PC-9 (cell line): ENCODE results near the gene LIMS2. TPM values are rescaled to one million over a fixed set of nuclear protein-coding genes. Genes with fewer than 3 reads are reported as not detected.
A peak's percentile ranks its signal among the peaks of the same experiment; 100 is the strongest.

Source experiments
- BruUV-seq: library from RNA; stranded (reverse); fragments of 400-500 nt; replicated peaks from 2 replicates; lab custom pipeline; 2021; lab: Mats Ljungman, UMichigan
- CTCF ChIA-PET: fragments of 300-600 bp; sonication (Branson Sonifier 250); formaldehyde crosslinking; loops from one replicate; lab custom pipeline; 2022; ENCODE audit warnings: antibody characterized with exemption; lab: Charles Lee
- POLR2A ChIA-PET: fragments of 300-600 bp; sonication (Branson Sonifier 250); formaldehyde crosslinking; loops from one replicate; lab custom pipeline; 2022; ENCODE audit warnings: antibody characterized with exemption; ENCODE audit not compliant: unreplicated experiment; lab: Charles Lee
- DNase-seq, 2 experiments: peaks; one replicate each; pipeline versions ENCODE4 v3.0.0 to v3.0.0-alpha.2; 2015 to 2022; ENCODE audit warnings: mixed read lengths in 1 of 2
- H2AFZ ChIP-seq: fragments of 200-600 bp; sonication (generic); 2 replicates; pipeline ENCODE4 v1.8.1; 2017; ENCODE audit warnings: antibody characterized with exemption
- H3F3A ChIP-seq: fragments of 200-600 bp; sonication (generic); 2 replicates; pipeline ENCODE4 v1.8.1; 2017; ENCODE audit warnings: antibody characterized with exemption, mild to moderate bottlenecking, low read depth; ENCODE audit not compliant: insufficient read depth
- H3K27ac ChIP-seq: fragments of 200-600 bp; sonication (generic); 2 replicates; pipeline ENCODE4 v1.6.1; 2016; ENCODE audit warnings: mixed run types
- H3K27me3 ChIP-seq: fragments of 200-600 bp; sonication (generic); 2 replicates; pipeline ENCODE4 v1.6.1; 2016; ENCODE audit warnings: low read depth, mixed run types; ENCODE audit not compliant: insufficient read depth
- H3K36me3 ChIP-seq: fragments of 200-600 bp; sonication (generic); 2 replicates; pipeline ENCODE4 v1.6.1; 2016; ENCODE audit warnings: low read depth, mixed run types
- H3K4me1 ChIP-seq: fragments of 200-600 bp; sonication (generic); replicated peaks from 2 replicates; pipeline ENCODE4 v1.6.1; 2016; ENCODE audit warnings: mixed run types; ENCODE audit not compliant: insufficient read depth
- H3K4me2 ChIP-seq: fragments of 200-600 bp; sonication (generic); 2 replicates; pipeline ENCODE4 v1.6.1; 2017; ENCODE audit warnings: mixed run types
- H3K4me3 ChIP-seq: fragments of 200-600 bp; sonication (generic); 2 replicates; pipeline ENCODE4 v1.6.1; 2016; ENCODE audit warnings: mixed run types
- H3K79me2 ChIP-seq: fragments of 200-600 bp; sonication (generic); 2 replicates; pipeline ENCODE4 v1.6.1; 2017; ENCODE audit warnings: low read depth, mixed run types
- H3K9me2 ChIP-seq: fragments of 200-600 bp; sonication (generic); 2 replicates; pipeline ENCODE4 v1.8.1; 2017; ENCODE audit warnings: mild to moderate bottlenecking; ENCODE audit not compliant: insufficient read depth
- H3K9me3 ChIP-seq: fragments of 200-600 bp; sonication (generic); 2 replicates; pipeline ENCODE4 v1.8.1; 2016; ENCODE audit warnings: low read depth; ENCODE audit not compliant: insufficient read depth
- H4K20me1 ChIP-seq: fragments of 200-600 bp; sonication (generic); 2 replicates; pipeline ENCODE4 v1.8.1; 2017; ENCODE audit not compliant: insufficient read depth
- EZH2 ChIP-seq: fragments of 200-600 bp; sonication (generic); IDR thresholded peaks from 2 replicates; pipeline ENCODE4 v1.8.0; 2017; ENCODE audit warnings: antibody characterized with exemption, low read depth
- intact Hi-C: fragments of 100-400 bp; cut with micrococcal nuclease; formaldehyde crosslinking; loops from one replicate; pipeline ENCODE4 v1.10.0; 2022; ENCODE audit not compliant: unreplicated experiment
- total RNA-seq: library from RNA; stranded (reverse); gene quantifications from 2 replicates; pipeline ENCODE4 v1.2.3, GENCODE V29; 2021
- TF ChIP-seq, protein P1 (sequence below): fragments of 200-600 bp; sonication (generic); conservative IDR thresholded peaks from 2 replicates; pipeline ENCODE4 v1.6.1; 2017; ENCODE audit warnings: mixed run types, antibody characterized with exemption, mild to moderate bottlenecking, moderate library complexity

LIMS2 gene
- total RNA-seq, 1 experiment from 2014 or later: 1.4 TPM

DNA sequence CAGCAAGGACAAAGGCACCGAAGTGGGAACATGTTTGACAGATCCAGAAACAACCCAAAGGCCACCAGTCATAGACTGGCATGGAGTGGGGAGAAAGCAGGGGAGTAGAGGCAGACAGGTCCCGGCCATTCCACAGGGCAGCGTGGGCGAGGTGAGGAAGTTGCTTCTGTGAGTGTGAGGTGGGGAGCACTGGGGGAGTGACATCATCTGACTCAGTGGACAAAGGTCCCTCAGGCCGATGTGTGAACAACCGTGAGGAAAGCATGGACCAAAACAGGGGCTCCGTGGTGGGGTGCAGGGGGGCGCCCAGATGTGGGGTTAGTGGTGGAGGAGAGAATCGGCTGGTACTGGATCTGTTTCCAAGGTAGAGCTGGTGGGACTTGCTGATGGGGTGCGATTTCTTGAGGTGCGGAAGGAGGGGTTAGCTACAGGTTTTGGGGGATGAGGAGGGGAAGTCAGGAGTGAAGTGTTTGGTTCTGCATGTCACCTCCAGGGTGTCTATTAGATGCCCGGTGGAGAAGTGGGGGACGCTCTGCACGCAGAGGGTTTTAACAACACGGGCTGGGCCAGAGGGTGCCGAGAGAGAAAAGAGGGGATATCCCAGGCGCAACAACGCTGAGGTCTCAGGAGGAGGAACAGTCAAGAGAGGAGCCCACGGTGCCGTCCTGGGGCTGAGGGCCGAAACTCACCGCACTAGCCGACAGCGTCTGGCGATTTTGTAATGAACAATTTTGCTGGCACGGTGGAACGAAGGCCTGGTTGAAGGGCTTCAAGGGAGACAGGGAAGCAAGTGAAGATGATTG lies 23.4 kb upstream of the LIMS2 start:
- Histone ChIP-seq H4K20me1 (peaks cover 11% of the 10 kb centered on the region; the same call in 1 of the 2 replicates), H3K4me1 (peaks cover 35% of the 10 kb centered on the region), H3K9me3 (no peaks in the 10 kb centered on the region), H3K27ac (no peak overlapping the region), H3K4me2 (no peak overlapping the region), H3K4me3 (no peak overlapping the region), H3K9me2 (no peaks in the 10 kb centered on the region), H3K79me2 (peaks cover 17% of the 10 kb centered on the region), H3K27me3 (no peaks in the 10 kb centered on the region), H3F3A (peaks cover 26% of the 10 kb centered on the region), H3K36me3 (peaks cover 7% of the 10 kb centered on the region), H2AFZ (no peak overlapping the region)
- DNase-seq: no peak
- intact Hi-C loops: no loop called here
- ChIA-PET CTCF (interaction anchor here (0.6 kb wide), 1 partner anchor 51 kb away, joined by 3 read pairs; no protein-coding TSS in a partner anchor), POLR2A (no interaction called here)
- BruUV-seq: no TSS peak
- no peak for TF ChIP-seq EZH2
- TF ChIP-seq, protein P1, sequence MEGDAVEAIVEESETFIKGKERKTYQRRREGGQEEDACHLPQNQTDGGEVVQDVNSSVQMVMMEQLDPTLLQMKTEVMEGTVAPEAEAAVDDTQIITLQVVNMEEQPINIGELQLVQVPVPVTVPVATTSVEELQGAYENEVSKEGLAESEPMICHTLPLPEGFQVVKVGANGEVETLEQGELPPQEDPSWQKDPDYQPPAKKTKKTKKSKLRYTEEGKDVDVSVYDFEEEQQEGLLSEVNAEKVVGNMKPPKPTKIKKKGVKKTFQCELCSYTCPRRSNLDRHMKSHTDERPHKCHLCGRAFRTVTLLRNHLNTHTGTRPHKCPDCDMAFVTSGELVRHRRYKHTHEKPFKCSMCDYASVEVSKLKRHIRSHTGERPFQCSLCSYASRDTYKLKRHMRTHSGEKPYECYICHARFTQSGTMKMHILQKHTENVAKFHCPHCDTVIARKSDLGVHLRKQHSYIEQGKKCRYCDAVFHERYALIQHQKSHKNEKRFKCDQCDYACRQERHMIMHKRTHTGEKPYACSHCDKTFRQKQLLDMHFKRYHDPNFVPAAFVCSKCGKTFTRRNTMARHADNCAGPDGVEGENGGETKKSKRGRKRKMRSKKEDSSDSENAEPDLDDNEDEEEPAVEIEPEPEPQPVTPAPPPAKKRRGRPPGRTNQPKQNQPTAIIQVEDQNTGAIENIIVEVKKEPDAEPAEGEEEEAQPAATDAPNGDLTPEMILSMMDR: no peak

DNA sequence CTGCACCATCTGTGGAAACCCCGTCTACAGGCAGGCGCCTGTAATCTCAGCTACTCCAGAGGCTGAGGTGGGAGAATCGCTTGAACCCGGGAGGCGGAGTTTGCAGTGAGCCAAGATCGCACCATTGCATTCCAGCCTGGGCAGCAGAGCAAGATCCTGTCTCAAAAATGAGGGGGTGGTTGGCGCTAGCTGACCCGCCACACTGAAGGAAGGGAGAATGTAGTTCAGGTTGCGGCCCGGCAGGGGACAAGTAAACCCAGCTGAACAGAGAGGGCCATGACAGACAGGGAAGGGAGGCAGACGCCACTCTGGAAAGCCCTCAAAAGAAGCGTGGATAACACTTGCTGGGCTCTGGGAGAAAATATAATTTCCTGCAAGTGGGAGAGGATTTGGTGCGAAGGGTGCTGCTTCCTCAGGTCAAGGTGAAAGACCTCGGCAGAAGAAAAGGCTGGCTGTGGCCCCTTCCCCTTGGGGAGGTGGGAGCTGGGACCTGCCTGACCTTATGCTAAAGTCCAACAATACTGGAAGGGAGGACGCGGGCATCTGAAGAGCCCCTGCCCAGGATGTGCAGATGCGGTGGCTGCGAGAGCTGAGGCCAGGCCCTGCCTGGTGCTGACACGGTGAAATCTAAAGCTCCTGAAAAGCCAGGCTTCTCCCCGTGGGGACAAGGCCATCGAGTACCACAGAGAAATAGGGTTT lies 22.3 kb upstream of the LIMS2 start:
- H3K36me3 ChIP-seq: no peaks in the 10 kb centered on the region; the same call in 1 of the 2 replicates
- no peaks in the 10 kb centered on the region for H3K27me3 ChIP-seq
- ChIA-PET POLR2A (no interaction called here), CTCF (interaction anchor here (0.6 kb wide), 1 partner anchor 50 kb away, joined by 3 read pairs; no protein-coding TSS in a partner anchor)
- no peak overlapping the region for H3K4me2 ChIP-seq
- DNase-seq: no peak
- peaks cover 6% of the 10 kb centered on the region for H3K79me2 ChIP-seq
- peaks cover under 1% of the 10 kb centered on the region; the same call in 1 of the 2 replicates for H4K20me1 ChIP-seq
- H3K27ac ChIP-seq: no peak overlapping the region
- no peak overlapping the region for H3K4me3 ChIP-seq
- no peaks in the 10 kb centered on the region for H3K9me3 ChIP-seq
- H3K4me1 ChIP-seq: peaks cover 25% of the 10 kb centered on the region
- peaks cover 23% of the 10 kb centered on the region for H3F3A ChIP-seq
- no peak overlapping the region for H2AFZ ChIP-seq
- no peak for TF ChIP-seq EZH2
- TF ChIP-seq, protein P1: no peak
- no TSS peak for BruUV-seq
- intact Hi-C loops: no loop called here
- no peaks in the 10 kb centered on the region for H3K9me2 ChIP-seq

- Histone ChIP-seq H3K4me2 (no peak overlapping the region), H3K4me3 (no peak overlapping the region), H2AFZ (no peak overlapping the region), H3F3A (peaks cover 13% of the 10 kb centered on the region), H3K9me2 (no peaks in the 10 kb centered on the region), H3K27ac (no peak overlapping the region), H3K4me1 (peaks cover 17% of the 10 kb centered on the region), H4K20me1 (no peaks in the 10 kb centered on the region), H3K9me3 (peaks cover 9% of the 10 kb centered on the region; the same call in 1 of the 2 replicates), H3K36me3 (no peaks in the 10 kb centered on the region), H3K79me2 (no peaks in the 10 kb centered on the region), H3K27me3 (no peaks in the 10 kb centered on the region)
- no peak for TF ChIP-seq EZH2
- TF ChIP-seq, protein P1: no peak
- ChIA-PET CTCF (no interaction called here), POLR2A (interaction anchor here (0.7 kb wide), 1 partner anchor 295 kb away, joined by 3 read pairs; no protein-coding TSS in a partner anchor)
- DNase-seq: peak; percentile 32 to 35
- no TSS peak for BruUV-seq
- intact Hi-C loops: no loop called here
Measured at GRCh38 chr2:127695491-127696472, 20.5 kb upstream of the LIMS2 start.
